ENCODE data around the gene NPDC1.

GRCh38 chr9:137050570-137050969 lies 4.6 kb upstream of the NPDC1 start:
- TF ChIP-seq EP300 (IDR thresholded peaks at IDR 0.05; ENCODE audit: borderline replicate concordance) (no peak), CEBPB (IDR thresholded peaks at IDR 0.05) (no peak), EGR1 (IDR thresholded peaks at IDR 0.05) (no peak), MAX (IDR thresholded peaks at IDR 0.05) (no peak), REST (IDR thresholded peaks at IDR 0.05; ENCODE audit: low read depth) (peak; percentile 59), RAD21 (IDR thresholded peaks at IDR 0.05; ENCODE audit: low read depth) (no peak), YY1 (IDR thresholded peaks at IDR 0.05; ENCODE audit: low read depth) (no peak), TAF1 (IDR thresholded peaks at IDR 0.05; ENCODE audit: low read depth) (no peak), TEAD4 (IDR thresholded peaks at IDR 0.05) (no peak)

Data from Ishikawa (cell line).